GM21786 (cell line): ENCODE results near the gene C1orf74.
"Not testable (repeated sequence)": the region's sequence is repeated elsewhere in the genome, so short reads cannot be mapped to it uniquely, and the experiment has no call there.

ENCODE experiments used
- ATAC-seq: cut with Tn5 transposase; IDR thresholded peaks from one replicate; pipeline ENCODE4 v1.9.1; 2021; ENCODE audit not compliant: unreplicated experiment

Gene C1orf74

GRCh38 chr1:209805875-209806760 is 21.8 kb upstream of the C1orf74 start, which contains the start of gene IRF6:
TSS of gene IRF6 (minus strand) at chr1:209806142. CDS start at chr1:209801413, 4,729 bp downstream.
- peak; percentile 94 for ATAC-seq

- ATAC-seq, result no peak
Observed at GRCh38 chr1:209805341-209805781, 21.0 kb upstream of the C1orf74 start.

- no peak for ATAC-seq
Observed at GRCh38 chr1:209803568-209803967, 19.2 kb upstream of the C1orf74 start.

- no peak for ATAC-seq
Observed at GRCh38 chr1:209802780-209803152, 18.4 kb upstream of the C1orf74 start.

GRCh38 chr1:209802117-209802779 is 17.9 kb upstream of the C1orf74 start:
- ATAC-seq, result no peak

GRCh38 chr1:209800984-209801834 is 16.9 kb upstream of the C1orf74 start:
- ATAC-seq, result no peak

GRCh38 chr1:209797978-209798639 is 13.8 kb upstream of the C1orf74 start:
- no peak for ATAC-seq

- ATAC-seq, result not testable (repeated sequence)
Observed at GRCh38 chr1:209793711-209794110, 9.4 kb upstream of the C1orf74 start.

GRCh38 chr1:209791920-209792319 is 7.6 kb upstream of the C1orf74 start:
- no peak for ATAC-seq

GRCh38 chr1:209790286-209791193 is 6.2 kb upstream of the C1orf74 start:
- no peak for ATAC-seq

- no peak for ATAC-seq
Observed at GRCh38 chr1:209789245-209789644, 4.9 kb upstream of the C1orf74 start.

- no peak for ATAC-seq
Observed at GRCh38 chr1:209787551-209787950, 3.2 kb upstream of the C1orf74 start.

- ATAC-seq, result no peak
Observed at GRCh38 chr1:209786146-209786545, 1.8 kb upstream of the C1orf74 start.

GRCh38 chr1:209785592-209785991 is 1.2 kb upstream of the C1orf74 start:
- no peak for ATAC-seq

GRCh38 chr1:209783386-209783785 is 973 bp downstream of the C1orf74 start:
- ATAC-seq, result no peak

- ATAC-seq, result no peak
Observed at GRCh38 chr1:209780268-209780667, 4.1 kb downstream of the C1orf74 start.

GRCh38 chr1:209778102-209778501 is 6.3 kb downstream of the C1orf74 start:
- ATAC-seq, result no peak

GRCh38 chr1:209777587-209777986 is 6.8 kb downstream of the C1orf74 start:
- no peak for ATAC-seq

- ATAC-seq, result no peak
Observed at GRCh38 chr1:209775678-209776077, 8.7 kb downstream of the C1orf74 start.

- peak; percentile 76 for ATAC-seq
Observed at GRCh38 chr1:209774592-209774991, 9.8 kb downstream of the C1orf74 start.
